Mesenchymal stem cell (in vitro differentiated cells and primary cell): Measurements from ENCODE around the gene TNFSF4. TPM values are rescaled to one million over a fixed set of nuclear protein-coding genes. Genes with fewer than 3 reads are reported as not detected.
A peak's percentile ranks its signal among the peaks of the same experiment; 100 is the strongest.

Experiments used
- DNase-seq: peaks from one replicate; pipeline ENCODE4 v3.0.0-alpha.2; 2013
- H2AFZ ChIP-seq: one replicate; pipeline ENCODE4 v1.6.1; 2013; ENCODE audit warnings: low read depth, mild to moderate bottlenecking, control low read depth, inconsistent platforms, low read length, moderate library complexity
- H2AK5ac ChIP-seq: 2 replicates; pipeline ENCODE4 v1.6.1; 2013; ENCODE audit warnings: low read length, moderate library complexity, mild to moderate bottlenecking, inconsistent platforms; ENCODE audit not compliant: severe bottlenecking
- H2BK120ac ChIP-seq: one replicate; pipeline ENCODE4 v1.6.1; 2013; ENCODE audit warnings: low read depth, mild to moderate bottlenecking, inconsistent platforms, low read length, moderate library complexity
- H2BK12ac ChIP-seq, 2 experiments: one replicate each; pipeline ENCODE4 v1.6.1; 2013; ENCODE audit warnings: inconsistent platforms in 2 of 2, low read length in 2 of 2, mild to moderate bottlenecking in 2 of 2, moderate library complexity in 2 of 2, control low read depth in 1 of 2
- H2BK15ac ChIP-seq: one replicate; pipeline ENCODE4 v1.6.1; 2013; ENCODE audit warnings: mild to moderate bottlenecking, low read depth, inconsistent platforms; ENCODE audit not compliant: poor library complexity, severe bottlenecking
- H2BK5ac ChIP-seq: 2 replicates; pipeline ENCODE4 v1.6.1; 2013; ENCODE audit warnings: low read depth, mild to moderate bottlenecking, low read length, control low read depth, inconsistent platforms; ENCODE audit not compliant: poor library complexity, severe bottlenecking
- H3K14ac ChIP-seq, 2 experiments: one replicate each; pipeline ENCODE4 v1.6.1; 2013; ENCODE audit warnings: inconsistent platforms in 2 of 2, low read length in 2 of 2, control low read depth in 1 of 2, mild to moderate bottlenecking in 1 of 2, moderate library complexity in 1 of 2
- H3K18ac ChIP-seq, 2 experiments: one replicate each; pipeline ENCODE4 v1.6.1; 2013; ENCODE audit warnings: inconsistent platforms in 2 of 2, low read length in 2 of 2, control low read depth in 1 of 2, low read depth in 1 of 2, mild to moderate bottlenecking in 1 of 2
- H3K23ac ChIP-seq, 2 experiments: one replicate each; pipeline ENCODE4 v1.6.1; 2013; ENCODE audit warnings: inconsistent platforms in 2 of 2, low read length in 2 of 2, mild to moderate bottlenecking in 2 of 2, moderate library complexity in 2 of 2, control low read depth in 1 of 2
- H3K27ac ChIP-seq: 2 replicates; pipeline ENCODE4 v1.5.1; 2013; ENCODE audit warnings: mild to moderate bottlenecking, moderate library complexity, low read length, control low read depth, inconsistent platforms; ENCODE audit not compliant: poor library complexity, severe bottlenecking
- H3K27me3 ChIP-seq, 2 experiments: 2 replicates each; pipeline versions ENCODE4 v1.6.1 to v1.7.0; 2013; ENCODE audit warnings: low read length in 2 of 2, mild to moderate bottlenecking in 2 of 2, moderate library complexity in 2 of 2, control low read depth in 1 of 2, inconsistent platforms in 1 of 2; ENCODE audit not compliant: control insufficient read depth in 1 of 2, insufficient read depth in 1 of 2
- H3K36me3 ChIP-seq, 2 experiments: 2 replicates each; pipeline versions ENCODE4 v1.6.1 to v1.7.0; 2013; ENCODE audit warnings: low read length in 2 of 2, control low read depth in 1 of 2, inconsistent platforms in 1 of 2, low read depth in 1 of 2, mild to moderate bottlenecking in 1 of 2; ENCODE audit not compliant: insufficient read depth in 2 of 2, control insufficient read depth in 1 of 2
- H3K4ac ChIP-seq, 2 experiments: one replicate each; pipeline ENCODE4 v1.6.1; 2013; ENCODE audit warnings: inconsistent platforms in 2 of 2, low read length in 2 of 2, mild to moderate bottlenecking in 2 of 2, moderate library complexity in 2 of 2, control low read depth in 1 of 2, low read depth in 1 of 2
- H3K4me1 ChIP-seq: 2 replicates; pipeline ENCODE4 v1.6.1; 2013; ENCODE audit warnings: low read depth, low read length, control low read depth; ENCODE audit not compliant: control insufficient read depth, insufficient read depth
- H3K4me2 ChIP-seq: 2 replicates; pipeline ENCODE4 v1.6.1; 2013; ENCODE audit warnings: low read length, mild to moderate bottlenecking, inconsistent platforms; ENCODE audit not compliant: poor library complexity, severe bottlenecking
- H3K4me3 ChIP-seq, 2 experiments: 2 replicates each; pipeline versions ENCODE4 v1.5.1 to v1.7.0; 2013; ENCODE audit warnings: low read length in 2 of 2, mild to moderate bottlenecking in 2 of 2, control low read depth in 1 of 2, low read depth in 1 of 2; ENCODE audit not compliant: insufficient read depth in 1 of 2
- H3K79me1 ChIP-seq: replicated peaks from 2 replicates; pipeline ENCODE4 v1.6.1; 2013; ENCODE audit warnings: mild to moderate bottlenecking, control low read depth, low read length, inconsistent platforms; ENCODE audit not compliant: poor library complexity, severe bottlenecking
- H3K9ac ChIP-seq: 2 replicates; pipeline ENCODE4 v1.7.0; 2013; ENCODE audit warnings: mild to moderate bottlenecking, low read length, moderate library complexity
- H3K9me3 ChIP-seq: 2 replicates; pipeline ENCODE4 v1.7.0; 2013; ENCODE audit warnings: mild to moderate bottlenecking, low read length; ENCODE audit not compliant: control insufficient read depth
- H4K8ac ChIP-seq: one replicate; pipeline ENCODE4 v1.6.1; 2013; ENCODE audit warnings: inconsistent platforms, mild to moderate bottlenecking, low read length, moderate library complexity
- H4K91ac ChIP-seq: one replicate; pipeline ENCODE4 v1.6.1; 2013; ENCODE audit warnings: mild to moderate bottlenecking, low read length, inconsistent platforms
- WGBS: methylation state at CpG from one replicate; pipeline ENCODE4 v1.1.7; 2013; ENCODE audit warnings: mixed read lengths; 5-methylcytosine and 5-hydroxymethylcytosine counted together
- polyA plus RNA-seq, 2 experiments: library from polyadenylated mRNA; stranded (reverse); fragments of 200-250 nt; gene quantifications; one replicate each; pipeline ENCODE4 v1.2.3, GENCODE V29; 2013

Gene TNFSF4, protein sequence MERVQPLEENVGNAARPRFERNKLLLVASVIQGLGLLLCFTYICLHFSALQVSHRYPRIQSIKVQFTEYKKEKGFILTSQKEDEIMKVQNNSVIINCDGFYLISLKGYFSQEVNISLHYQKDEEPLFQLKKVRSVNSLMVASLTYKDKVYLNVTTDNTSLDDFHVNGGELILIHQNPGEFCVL
- polyA plus RNA-seq (2013, experiment 1 of 2) = 37.8 TPM
- 39.2 TPM for polyA plus RNA-seq (2013, experiment 2 of 2)

DNA sequence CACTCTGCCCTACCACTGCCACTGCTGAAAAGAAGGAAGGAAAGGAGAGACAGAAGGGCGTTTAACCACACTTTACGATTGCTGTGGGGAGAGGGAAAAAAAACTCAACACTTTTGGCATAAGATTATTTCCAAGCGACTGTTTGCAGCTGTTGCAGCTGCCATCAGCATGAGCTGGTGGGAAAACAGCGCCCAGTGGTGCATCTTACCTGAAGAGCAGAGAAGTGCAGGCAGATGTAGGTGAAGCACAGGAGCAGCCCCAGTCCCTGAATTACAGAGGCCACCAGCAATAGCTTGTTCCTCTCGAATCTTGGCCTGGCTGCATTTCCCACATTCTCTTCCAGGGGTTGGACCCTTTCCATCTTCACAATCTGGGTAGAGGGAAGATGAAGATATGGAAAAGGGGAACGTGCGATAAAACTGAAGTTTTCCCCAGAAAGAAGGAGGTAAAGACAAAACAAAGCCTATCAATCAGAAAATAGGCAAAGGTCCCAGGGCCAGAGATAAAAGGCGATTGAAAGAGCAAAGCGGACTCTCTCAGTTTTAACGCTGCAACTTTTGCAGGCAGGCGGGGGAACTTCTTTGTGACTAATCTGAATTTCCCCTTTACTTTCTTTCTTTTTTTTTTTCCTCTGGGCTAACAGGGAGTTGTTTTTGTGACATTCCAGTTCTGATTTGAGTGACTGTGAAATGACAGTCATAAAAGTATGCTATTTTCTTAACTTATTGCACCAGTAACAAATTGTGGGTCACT, at the start of gene TNFSF4:
TSS of gene TNFSF4 (minus strand) at position 516 of the 753 bp plus-strand sequence. CDS start at position 361, 155 bp downstream.
- Histone ChIP-seq H3K14ac (peak within 1 kb of the TSS in 1 of 2 experiments; percentile 84), H2BK5ac (no peak within 1 kb of the TSS), H3K9me3 (no peaks in the 10 kb centered on the region), H2AK5ac (peak within 1 kb of the TSS; percentile 74), H3K23ac (no peak within 1 kb of the TSS), H3K4ac (peak within 1 kb of the TSS in 1 of 2 experiments; percentile 89), H3K27ac (no peak within 1 kb of the TSS), H4K8ac (peak within 1 kb of the TSS; percentile 59), H3K4me3 (peak within 1 kb of the TSS in 1 of 2 experiments; percentile 64), H2AFZ (no peak within 1 kb of the TSS), H4K91ac (no peak within 1 kb of the TSS), H3K9ac (peak within 1 kb of the TSS; percentile 37), H2BK12ac (peak within 1 kb of the TSS; percentile 38 to 88), H2BK15ac (peak within 1 kb of the TSS; percentile 73), H2BK120ac (no peak within 1 kb of the TSS), H3K4me2 (no peak within 1 kb of the TSS), H3K18ac (peak within 1 kb of the TSS; percentile 73 to 83), H3K36me3 (no peaks in the 10 kb centered on the region), H3K4me1 (peaks cover 6% of the 10 kb centered on the region), H3K27me3 (peaks cover 0 to 10% of the 10 kb centered on the region in 2 experiments), H3K79me1 (no peaks in the 10 kb centered on the region)
- WGBS = 79% methylated on average over 9 of the region's 11 CpGs
- no peak for DNase-seq

DNA sequence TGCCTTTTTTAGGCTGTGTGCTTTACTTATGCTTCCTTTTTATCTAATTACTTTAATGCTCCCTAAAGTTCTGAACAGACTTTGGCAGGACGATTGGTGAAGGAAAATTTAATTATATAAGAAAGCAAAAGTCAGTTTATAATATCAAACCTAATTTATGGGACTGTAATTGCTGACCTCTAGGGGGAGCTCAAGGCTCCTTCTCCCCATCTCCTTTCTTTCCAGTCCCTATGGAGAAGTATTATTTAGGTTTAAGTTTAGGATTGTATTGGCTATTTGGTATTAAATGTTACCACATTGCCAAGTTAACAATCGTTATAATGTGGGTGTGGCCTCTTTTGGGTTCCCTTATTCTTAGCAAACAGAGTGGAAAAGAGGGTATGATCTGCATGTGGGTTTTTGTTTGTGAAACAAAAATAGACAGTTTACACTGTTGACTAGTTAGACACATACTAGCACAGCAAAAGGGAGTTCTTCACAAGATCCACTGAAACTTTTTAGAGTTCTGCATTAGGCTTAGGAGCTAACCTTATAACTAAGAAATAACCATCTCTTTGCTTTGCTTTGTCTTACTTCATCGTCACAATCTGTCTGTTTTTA, 48.2 kb upstream of the TNFSF4 start:
- Histone ChIP-seq H3K9me3 (peaks cover 8% of the 10 kb centered on the region), H3K27me3 (peaks cover 0 to 17% of the 10 kb centered on the region in 2 experiments), H3K79me1 (no peaks in the 10 kb centered on the region), H3K4me3 (no peak overlapping the region), H2BK15ac (no peak overlapping the region), H3K9ac (no peak overlapping the region), H3K4ac (no peak overlapping the region), H3K23ac (no peak overlapping the region), H3K4me1 (no peaks in the 10 kb centered on the region), H3K4me2 (no peak overlapping the region), H2BK5ac (no peak overlapping the region), H2BK12ac (no peak overlapping the region), H2BK120ac (no peak overlapping the region), H4K8ac (no peak overlapping the region), H2AFZ (no peak overlapping the region), H2AK5ac (no peak overlapping the region), H3K14ac (no peak overlapping the region), H3K27ac (no peak overlapping the region), H3K18ac (no peak overlapping the region), H3K36me3 (no peaks in the 10 kb centered on the region), H4K91ac (no peak overlapping the region)
- 0% methylated on average over 1 of the region's 3 CpGs for WGBS
- peak; percentile 53 for DNase-seq

DNA sequence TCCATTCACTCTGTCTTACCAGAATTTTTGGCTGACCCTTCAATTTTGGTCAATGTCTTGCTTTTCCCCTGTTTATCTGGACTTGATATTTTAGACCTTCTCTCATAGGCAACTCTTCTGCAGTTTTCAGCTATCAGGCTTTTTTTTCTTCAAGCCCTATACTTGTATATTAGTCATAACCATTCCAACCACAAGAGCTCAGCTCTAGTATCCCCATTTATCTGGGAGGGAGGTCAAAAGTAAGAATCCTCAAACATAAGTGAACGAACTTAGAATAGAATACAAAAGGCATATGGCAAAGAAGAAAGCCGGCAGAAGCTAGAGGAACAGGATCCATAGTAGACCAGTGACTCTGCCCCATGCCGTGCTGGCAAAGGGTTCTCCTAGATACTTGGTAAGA, 45.9 kb upstream of the TNFSF4 start:
- Histone ChIP-seq H3K27ac (no peak overlapping the region), H3K4me1 (no peaks in the 10 kb centered on the region), H3K9ac (no peak overlapping the region), H2BK15ac (no peak overlapping the region), H3K79me1 (no peaks in the 10 kb centered on the region), H2BK120ac (no peak overlapping the region), H3K4ac (no peak overlapping the region), H3K27me3 (peaks cover 0 to 2% of the 10 kb centered on the region in 2 experiments), H3K18ac (no peak overlapping the region), H2AFZ (no peak overlapping the region), H2BK5ac (no peak overlapping the region), H3K14ac (no peak overlapping the region), H3K4me3 (no peak overlapping the region), H3K36me3 (no peaks in the 10 kb centered on the region), H3K4me2 (no peak overlapping the region), H4K8ac (no peak overlapping the region), H3K23ac (no peak overlapping the region), H4K91ac (no peak overlapping the region), H2BK12ac (no peak overlapping the region), H2AK5ac (no peak overlapping the region), H3K9me3 (no peaks in the 10 kb centered on the region)
- DNase-seq = peak; percentile 55
- WGBS = 86% methylated on average over 3 of the region's 3 CpGs

DNA sequence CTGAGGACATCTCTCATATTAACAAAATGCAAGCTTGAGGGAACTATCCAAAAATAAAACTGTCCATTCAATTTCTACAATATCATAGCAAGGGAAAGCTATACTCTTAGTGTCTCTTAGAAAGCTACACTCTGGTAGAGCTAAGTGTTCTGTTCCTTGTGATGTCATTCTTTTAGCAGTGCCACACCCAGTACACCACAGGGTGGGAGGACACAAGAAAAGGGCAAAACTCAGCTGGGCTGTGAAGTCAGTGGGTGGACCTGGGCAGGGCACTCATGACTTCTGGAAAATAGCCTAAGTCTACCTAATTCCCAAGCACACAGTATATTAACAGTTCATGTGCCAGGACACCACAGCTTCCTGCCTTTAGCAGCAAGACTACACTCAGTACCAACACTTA, 42.2 kb upstream of the TNFSF4 start:
- Histone ChIP-seq H3K9ac (no peak overlapping the region), H4K91ac (no peak overlapping the region), H2BK12ac (no peak overlapping the region), H3K4me3 (no peak overlapping the region), H3K27me3 (no peaks in the 10 kb centered on the region), H3K4me2 (no peak overlapping the region), H3K4ac (no peak overlapping the region), H3K18ac (no peak overlapping the region), H3K4me1 (no peaks in the 10 kb centered on the region), H4K8ac (no peak overlapping the region), H2BK15ac (no peak overlapping the region), H2BK5ac (no peak overlapping the region), H3K79me1 (no peaks in the 10 kb centered on the region), H2AFZ (no peak overlapping the region), H2AK5ac (no peak overlapping the region), H3K36me3 (no peaks in the 10 kb centered on the region), H2BK120ac (no peak overlapping the region), H3K27ac (no peak overlapping the region), H3K23ac (no peak overlapping the region), H3K14ac (no peak overlapping the region), H3K9me3 (no peaks in the 10 kb centered on the region)
- no peak for DNase-seq
